Putamen (tissue), 1 donor: ENCODE data around the gene TMEM132D.
A peak's percentile ranks its signal among the peaks of the same experiment; 100 is the strongest.

Source experiments
- DNase-seq: peaks from one replicate; pipeline ENCODE4 v3.0.0-alpha.2; 2016; ENCODE audit warnings: low spot score

Gene TMEM132D

GRCh38 chr12:129534966-129535750, 368.7 kb downstream of the TMEM132D start:
- DNase-seq: no peak

GRCh38 chr12:129532707-129533499, 370.9 kb downstream of the TMEM132D start:
- DNase-seq: no peak

GRCh38 chr12:129532082-129532481, 371.7 kb downstream of the TMEM132D start:
- no peak for DNase-seq

GRCh38 chr12:129530984-129531383, 372.8 kb downstream of the TMEM132D start:
- DNase-seq: no peak

GRCh38 chr12:129530517-129530916, 373.3 kb downstream of the TMEM132D start:
- no peak for DNase-seq

GRCh38 chr12:129527506-129527905, 376.3 kb downstream of the TMEM132D start:
- no peak for DNase-seq

GRCh38 chr12:129523621-129524020, 380.2 kb downstream of the TMEM132D start:
- DNase-seq: no peak

- DNase-seq: no peak
Measured at GRCh38 chr12:129520739-129521138, 383.1 kb downstream of the TMEM132D start.

- DNase-seq: no peak
Measured at GRCh38 chr12:129503802-129504201, 400.0 kb downstream of the TMEM132D start.

- DNase-seq: no peak
Measured at GRCh38 chr12:129496226-129496625, 407.6 kb downstream of the TMEM132D start.

- no peak for DNase-seq
Measured at GRCh38 chr12:129494766-129495165, 409.1 kb downstream of the TMEM132D start.

- DNase-seq: no peak
Measured at GRCh38 chr12:129494260-129494659, 409.6 kb downstream of the TMEM132D start.

GRCh38 chr12:129489100-129489676, 414.6 kb downstream of the TMEM132D start:
- DNase-seq: no peak

- DNase-seq: no peak
Measured at GRCh38 chr12:129486931-129487330, 416.9 kb downstream of the TMEM132D start.

GRCh38 chr12:129483111-129483893, 420.5 kb downstream of the TMEM132D start:
- DNase-seq: peak; percentile 16

GRCh38 chr12:129481921-129482320, 421.9 kb downstream of the TMEM132D start:
- no peak for DNase-seq

GRCh38 chr12:129470196-129470595, 433.6 kb downstream of the TMEM132D start:
- DNase-seq: no peak

GRCh38 chr12:129467726-129468125, 436.1 kb downstream of the TMEM132D start:
- no peak for DNase-seq

- no peak for DNase-seq
Measured at GRCh38 chr12:129467289-129467688, 436.5 kb downstream of the TMEM132D start.

- DNase-seq: no peak
Measured at GRCh38 chr12:129466499-129466898, 437.3 kb downstream of the TMEM132D start.

- no peak for DNase-seq
Measured at GRCh38 chr12:129459886-129460285, 443.9 kb downstream of the TMEM132D start.

- no peak for DNase-seq
Measured at GRCh38 chr12:129446696-129447095, 457.1 kb downstream of the TMEM132D start.
